Prostate gland (tissue), 2 donors: ENCODE data around the gene TRMT6. TPM values are rescaled to one million over a fixed set of nuclear protein-coding genes. Genes with fewer than 3 reads are reported as not detected.

Source experiments
- DNase-seq: peaks from one replicate; pipeline ENCODE4 v3.0.0-alpha.2; 2019; ENCODE audit warnings: low spot score
- H3K27ac ChIP-seq, 2 donors: fragments of 200-600 bp; sonication (generic); 2 replicates each; pipeline ENCODE4 v1.5.1; 2017 to 2019
- H3K27me3 ChIP-seq: fragments of 200-600 bp; sonication (generic); replicated peaks from 2 replicates; pipeline ENCODE4 v1.5.1; 2019; ENCODE audit not compliant: insufficient read depth
- H3K36me3 ChIP-seq, 2 donors: fragments of 200-600 bp; sonication (generic); 1 replicate in 1 of 2; 2 replicates in 1 of 2; pipeline versions ENCODE4 v1.5.1 to v1.8.1; 2017 to 2019
- H3K4me1 ChIP-seq: fragments of 200-600 bp; sonication (generic); replicated peaks from 2 replicates; pipeline ENCODE4 v1.5.1; 2019
- H3K4me3 ChIP-seq, 2 donors: fragments of 200-600 bp; sonication (generic); 2 replicates each; pipeline ENCODE4 v1.5.1; 2017 to 2019
- H3K9me3 ChIP-seq: fragments of 200-600 bp; sonication (generic); 2 replicates; pipeline ENCODE4 v1.5.1; 2017
- POLR2A ChIP-seq: fragments of 450-650 bp; IDR thresholded peaks from one replicate; pipeline ENCODE4 v1.6.1; 2016; ENCODE audit warnings: antibody characterized with exemption, mild to moderate bottlenecking
- POLR2AphosphoS5 ChIP-seq: sonication (generic); formaldehyde crosslinking; IDR thresholded peaks from one replicate; pipeline ENCODE4 v1.6.1; 2017; ENCODE audit warnings: antibody characterized with exemption
- WGBS: methylation state at CpG from one replicate; pipeline ENCODE4 v1.1.5; 2018; 5-methylcytosine and 5-hydroxymethylcytosine counted together
- intact Hi-C: fragments of 100-400 bp; cut with DNase I; formaldehyde crosslinking; loops from one replicate; pipeline ENCODE4 v1.14.2; 2022
- total RNA-seq, 2 donors: library from RNA; depleted of rRNA; stranded (reverse); fragments of >200 nt; gene quantifications; one replicate each; pipeline ENCODE4 v1.1.0, GENCODE V29; 2016
- TF ChIP-seq, protein P1 (sequence below), 4 experiments: fragments of 200-600 bp in 2 of 4; fragments of 450-650 bp in 2 of 4; sonication (generic) in 2 of 4; IDR thresholded peaks; 1 replicate in 3 of 4; 2 replicates in 1 of 4; pipeline ENCODE4 v1.5.1; 2016 to 2019; ENCODE audit warnings: antibody characterized with exemption in 4 of 4, mild to moderate bottlenecking in 2 of 4, moderate library complexity in 2 of 4

The TRMT6 gene
- total RNA-seq, 2 donors from 2014 or later = 8.3 to 14.8 TPM

DNA sequence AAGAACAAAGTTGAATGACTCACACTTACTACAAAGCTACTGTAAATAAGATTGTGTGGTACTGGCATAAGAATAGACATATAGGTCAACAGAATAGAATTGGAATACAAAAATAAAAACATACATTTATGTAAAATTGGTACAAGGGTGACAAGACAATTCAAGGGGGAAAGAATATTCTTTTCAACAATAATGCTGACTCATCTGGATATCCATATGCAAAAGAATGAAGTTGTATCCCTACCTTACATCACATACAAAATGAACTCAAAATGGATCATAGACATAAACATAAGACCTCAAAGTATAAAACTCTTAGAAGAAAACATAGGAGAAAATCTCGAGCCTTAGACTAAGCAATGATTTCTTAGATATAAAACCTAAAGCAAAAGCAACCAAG is 50.9 kb downstream of the TRMT6 start:
- Histone ChIP-seq H3K27me3 (no peaks in the 10 kb centered on the region), H3K4me3 (no peak overlapping the region), H3K27ac (no peak overlapping the region), H3K4me1 (no peaks in the 10 kb centered on the region), H3K36me3 (no peaks in the 10 kb centered on the region), H3K9me3 (no peaks in the 10 kb centered on the region)
- 68% methylated on average over 1 of the region's 1 CpG for WGBS
- TF ChIP-seq POLR2AphosphoS5 = no peak
- no peak for TF ChIP-seq POLR2A
- TF ChIP-seq, protein P1, sequence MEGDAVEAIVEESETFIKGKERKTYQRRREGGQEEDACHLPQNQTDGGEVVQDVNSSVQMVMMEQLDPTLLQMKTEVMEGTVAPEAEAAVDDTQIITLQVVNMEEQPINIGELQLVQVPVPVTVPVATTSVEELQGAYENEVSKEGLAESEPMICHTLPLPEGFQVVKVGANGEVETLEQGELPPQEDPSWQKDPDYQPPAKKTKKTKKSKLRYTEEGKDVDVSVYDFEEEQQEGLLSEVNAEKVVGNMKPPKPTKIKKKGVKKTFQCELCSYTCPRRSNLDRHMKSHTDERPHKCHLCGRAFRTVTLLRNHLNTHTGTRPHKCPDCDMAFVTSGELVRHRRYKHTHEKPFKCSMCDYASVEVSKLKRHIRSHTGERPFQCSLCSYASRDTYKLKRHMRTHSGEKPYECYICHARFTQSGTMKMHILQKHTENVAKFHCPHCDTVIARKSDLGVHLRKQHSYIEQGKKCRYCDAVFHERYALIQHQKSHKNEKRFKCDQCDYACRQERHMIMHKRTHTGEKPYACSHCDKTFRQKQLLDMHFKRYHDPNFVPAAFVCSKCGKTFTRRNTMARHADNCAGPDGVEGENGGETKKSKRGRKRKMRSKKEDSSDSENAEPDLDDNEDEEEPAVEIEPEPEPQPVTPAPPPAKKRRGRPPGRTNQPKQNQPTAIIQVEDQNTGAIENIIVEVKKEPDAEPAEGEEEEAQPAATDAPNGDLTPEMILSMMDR (IDR thresholded peaks at IDR 0.05) = no peak
- DNase-seq = no peak
- intact Hi-C loops = no loop called here

DNA sequence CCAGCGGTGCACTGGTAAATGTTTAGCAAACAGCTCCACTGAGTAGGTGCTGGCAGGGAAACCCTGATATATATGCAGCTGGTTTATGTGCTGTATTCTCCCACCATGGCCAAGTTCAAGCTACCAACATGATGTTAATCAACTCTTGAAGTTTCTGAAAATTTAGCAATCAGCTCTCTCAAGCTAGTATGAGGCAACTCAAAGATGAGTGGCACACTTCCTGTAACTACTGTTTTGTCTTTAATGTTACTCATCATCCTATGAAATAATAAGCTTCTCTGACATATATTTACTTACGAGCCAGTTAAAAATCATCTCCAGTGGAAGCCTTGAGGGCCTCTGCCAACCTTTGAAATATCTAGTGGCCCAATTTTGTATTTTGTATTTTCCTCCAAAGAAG is 54.7 kb downstream of the TRMT6 start:
- TF ChIP-seq POLR2AphosphoS5 = no peak
- 93% methylated on average over 2 of the region's 2 CpGs for WGBS
- H3K27ac ChIP-seq = no peak overlapping the region
- no peaks in the 10 kb centered on the region for H3K4me1 ChIP-seq
- H3K36me3 ChIP-seq = no peaks in the 10 kb centered on the region
- intact Hi-C loops = no loop called here
- no peak overlapping the region for H3K4me3 ChIP-seq
- no peak for DNase-seq
- no peaks in the 10 kb centered on the region for H3K9me3 ChIP-seq
- H3K27me3 ChIP-seq = no peaks in the 10 kb centered on the region

DNA sequence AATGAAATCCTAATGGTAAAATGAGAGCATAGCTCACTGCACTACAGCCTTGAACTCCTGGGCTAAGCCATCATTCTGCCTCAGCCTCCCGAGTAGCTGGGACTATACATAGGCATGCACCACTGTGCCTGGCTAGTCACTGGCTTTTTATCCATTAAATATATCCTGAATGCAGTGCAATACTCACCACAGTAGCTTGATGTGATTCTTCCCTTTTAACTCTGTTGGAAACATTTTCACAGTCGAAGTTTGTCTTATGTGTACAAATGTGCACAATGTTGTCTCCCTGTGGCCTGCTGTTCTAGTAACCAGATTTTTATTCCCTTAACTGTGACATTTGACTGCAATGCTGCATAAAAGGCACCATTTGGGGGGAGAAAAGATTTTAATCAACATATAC is 56.7 kb downstream of the TRMT6 start:
- Histone ChIP-seq H3K27ac (no peak overlapping the region), H3K4me3 (no peak overlapping the region), H3K9me3 (no peaks in the 10 kb centered on the region), H3K4me1 (no peaks in the 10 kb centered on the region), H3K36me3 (no peaks in the 10 kb centered on the region), H3K27me3 (no peaks in the 10 kb centered on the region)
- WGBS = 85% methylated on average over 2 of the region's 2 CpGs
- DNase-seq = no peak
- TF ChIP-seq POLR2AphosphoS5 (no peak), POLR2A (no peak)
- TF ChIP-seq, protein P1 (IDR thresholded peaks at IDR 0.05) = no peak
- intact Hi-C loops = no loop called here

DNA sequence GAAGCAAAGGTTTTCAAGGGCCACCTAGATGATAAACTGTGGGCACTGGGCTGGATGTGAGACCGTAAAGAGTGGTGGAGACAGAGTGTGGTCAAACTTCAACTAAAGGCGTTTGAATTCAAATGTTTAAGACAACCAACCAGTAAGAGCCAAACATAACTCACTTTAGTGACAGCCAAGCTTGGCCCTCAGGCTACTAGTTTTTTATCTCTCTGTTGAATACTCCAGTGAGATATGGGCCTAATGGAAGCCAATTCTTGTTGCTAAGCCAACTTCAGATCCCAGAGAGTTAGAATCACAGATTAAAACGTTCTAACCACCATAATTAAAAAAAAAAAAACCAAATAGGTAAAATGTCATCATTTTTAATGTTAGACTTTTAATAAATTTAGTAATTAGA is 57.3 kb downstream of the TRMT6 start:
- H3K27ac ChIP-seq = no peak overlapping the region
- H3K27me3 ChIP-seq = no peaks in the 10 kb centered on the region
- DNase-seq = no peak
- intact Hi-C loops = no loop called here
- H3K9me3 ChIP-seq = no peaks in the 10 kb centered on the region
- H3K36me3 ChIP-seq = no peaks in the 10 kb centered on the region
- no peak overlapping the region for H3K4me3 ChIP-seq
- no peaks in the 10 kb centered on the region for H3K4me1 ChIP-seq
- 66% methylated on average over 3 of the region's 3 CpGs for WGBS
- TF ChIP-seq POLR2A (no peak), POLR2AphosphoS5 (no peak)
- TF ChIP-seq, protein P1 (IDR thresholded peaks at IDR 0.05) = no peak

DNA sequence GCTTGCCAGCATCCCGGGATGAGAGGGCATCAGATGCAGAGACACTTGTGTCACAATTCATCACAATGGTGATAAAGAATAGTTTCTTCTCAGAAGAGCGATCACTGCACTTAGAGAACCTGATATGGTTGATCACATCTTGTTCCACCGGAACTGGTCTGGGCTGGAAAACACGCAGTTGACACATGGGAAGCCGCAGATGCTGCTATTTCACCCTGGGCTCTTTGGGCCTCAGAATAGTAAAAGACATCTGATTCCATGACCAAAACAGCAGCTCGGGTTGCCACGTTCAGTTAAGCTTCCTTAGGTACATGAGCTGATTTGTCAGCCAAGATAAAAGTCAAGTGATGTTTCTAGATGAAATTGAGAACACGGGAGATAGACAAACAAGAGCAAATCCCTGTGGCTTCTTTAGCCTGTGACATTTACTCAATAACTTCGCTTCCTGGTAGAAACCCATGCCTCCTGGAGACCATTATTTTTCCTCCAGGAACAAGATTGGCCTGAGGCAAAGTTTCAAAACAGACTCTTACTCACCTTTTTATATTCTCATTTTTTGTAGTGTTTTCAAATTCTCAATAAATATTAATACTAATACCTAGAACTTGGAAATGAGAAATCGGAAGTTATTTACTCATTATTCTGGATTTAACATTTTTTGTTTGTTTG is 59.4 kb downstream of the TRMT6 start:
- Histone ChIP-seq H3K4me3 (no peak overlapping the region), H3K36me3 (no peaks in the 10 kb centered on the region), H3K27me3 (no peaks in the 10 kb centered on the region), H3K27ac (no peak overlapping the region), H3K9me3 (no peaks in the 10 kb centered on the region), H3K4me1 (no peaks in the 10 kb centered on the region)
- intact Hi-C loops = no loop called here
- no peak for DNase-seq
- TF ChIP-seq POLR2AphosphoS5 = no peak
- TF ChIP-seq POLR2A = no peak
- TF ChIP-seq, protein P1 (IDR thresholded peaks at IDR 0.05) = no peak
- 71% methylated on average over 10 of the region's 10 CpGs for WGBS
